ENCODE data around the gene DNAJC24.

The DNAJC24 gene

GRCh38 chr11:31474083-31474482, 104.4 kb downstream of the DNAJC24 start:
- H3K4me1 ChIP-seq = no peaks in the 10 kb centered on the region
- H3K36me3 ChIP-seq = no peaks in the 10 kb centered on the region
- TF ChIP-seq CTCF (IDR thresholded peaks at IDR 0.05) = no peak
- no peaks in the 10 kb centered on the region for H3K9me3 ChIP-seq
- H3K4me3 ChIP-seq = no peak overlapping the region
- no peak for DNase-seq
- intact Hi-C loops (cut with DNase I; ENCODE audit: low total_unique reads) = no loop called here
- H3K27me3 ChIP-seq = no peaks in the 10 kb centered on the region
- H3K27ac ChIP-seq = no peak overlapping the region

- no peaks in the 10 kb centered on the region for H3K9me3 ChIP-seq
- no peak for TF ChIP-seq CTCF (IDR thresholded peaks at IDR 0.05)
- H3K36me3 ChIP-seq = no peaks in the 10 kb centered on the region
- H3K27me3 ChIP-seq = no peaks in the 10 kb centered on the region
- intact Hi-C loops (cut with DNase I; ENCODE audit: low total_unique reads) = no loop called here
- H3K27ac ChIP-seq = no peak overlapping the region
- H3K4me3 ChIP-seq = no peak overlapping the region
- DNase-seq = no peak
- H3K4me1 ChIP-seq = no peaks in the 10 kb centered on the region
These were observed 108.0 kb downstream of the DNAJC24 start for GRCh38 chr11:31477528-31478222.

GRCh38 chr11:31478223-31478590, 108.5 kb downstream of the DNAJC24 start:
- TF ChIP-seq CTCF (IDR thresholded peaks at IDR 0.05) = no peak
- no peaks in the 10 kb centered on the region for H3K9me3 ChIP-seq
- H3K27me3 ChIP-seq = no peaks in the 10 kb centered on the region
- intact Hi-C loops (cut with DNase I; ENCODE audit: low total_unique reads) = no loop called here
- H3K27ac ChIP-seq = no peak overlapping the region
- DNase-seq = no peak
- H3K36me3 ChIP-seq = no peaks in the 10 kb centered on the region
- no peaks in the 10 kb centered on the region for H3K4me1 ChIP-seq
- no peak overlapping the region for H3K4me3 ChIP-seq

- no peak overlapping the region for H3K27ac ChIP-seq
- H3K36me3 ChIP-seq = no peaks in the 10 kb centered on the region
- H3K4me1 ChIP-seq = no peaks in the 10 kb centered on the region
- intact Hi-C loops (cut with DNase I; ENCODE audit: low total_unique reads) = no loop called here
- no peaks in the 10 kb centered on the region for H3K9me3 ChIP-seq
- DNase-seq = no peak
- no peak overlapping the region for H3K4me3 ChIP-seq
- TF ChIP-seq CTCF (IDR thresholded peaks at IDR 0.05) = no peak
- H3K27me3 ChIP-seq = no peaks in the 10 kb centered on the region
These were observed 109.4 kb downstream of the DNAJC24 start for GRCh38 chr11:31479066-31479465.

GRCh38 chr11:31480930-31481329, 111.3 kb downstream of the DNAJC24 start:
- Histone ChIP-seq H3K27me3 (no peaks in the 10 kb centered on the region), H3K36me3 (no peaks in the 10 kb centered on the region), H3K27ac (no peak overlapping the region), H3K4me1 (no peaks in the 10 kb centered on the region), H3K4me3 (no peak overlapping the region), H3K9me3 (no peaks in the 10 kb centered on the region)
- no peak for TF ChIP-seq CTCF (IDR thresholded peaks at IDR 0.05)
- DNase-seq = no peak
- intact Hi-C loops (cut with DNase I; ENCODE audit: low total_unique reads) = no loop called here
